Uterus (tissue), 4 donors: ENCODE results near the gene HOXC12. TPM values are rescaled to one million over a fixed set of nuclear protein-coding genes. Genes with fewer than 3 reads are reported as not detected.

Source experiments
- DNase-seq, 2 donors: peaks; one replicate each; pipeline ENCODE4 v3.0.0-alpha.2; 2019 to 2020
- H3K27ac ChIP-seq, 2 donors: fragments of 200-600 bp; sonication (generic); 1 replicate in 1 of 2; 2 replicates in 1 of 2; pipeline ENCODE4 v1.5.1; 2016 to 2018
- H3K27me3 ChIP-seq, 2 donors: fragments of 200-600 bp; sonication (generic); one replicate each; pipeline ENCODE4 v1.5.1; 2018 to 2019; ENCODE audit warnings: control low read depth in 1 of 2
- H3K36me3 ChIP-seq, 2 donors: fragments of 200-600 bp; sonication (generic); one replicate each; pipeline ENCODE4 v1.5.1; 2019; ENCODE audit warnings: control low read depth in 1 of 2
- H3K4me1 ChIP-seq, 2 donors: fragments of 200-600 bp; sonication (generic); one replicate each; pipeline ENCODE4 v1.5.1; 2018 to 2019; ENCODE audit warnings: control low read depth in 1 of 2
- H3K4me3 ChIP-seq, 2 donors: fragments of 200-600 bp; sonication (generic); 1 replicate in 1 of 2; 2 replicates in 1 of 2; pipeline ENCODE4 v1.5.1; 2018 to 2019; ENCODE audit warnings: mild to moderate bottlenecking in 1 of 2
- H3K9me3 ChIP-seq, 2 donors: fragments of 200-600 bp; sonication (generic); one replicate each; pipeline ENCODE4 v1.5.1; 2019; ENCODE audit warnings: control low read depth in 1 of 2
- POLR2A ChIP-seq, 2 donors: fragments of 450-650 bp; IDR thresholded peaks; one replicate each; pipeline ENCODE4 v1.6.1; 2016; ENCODE audit warnings: antibody characterized with exemption in 2 of 2, mild to moderate bottlenecking in 1 of 2, moderate library complexity in 1 of 2
- intact Hi-C: fragments of 100-400 bp; cut with DNase I; formaldehyde crosslinking; loops from one replicate; pipeline ENCODE4 v1.15.1; 2023; ENCODE audit warnings: low total_unique reads
- total RNA-seq, 4 donors: library from RNA; depleted of rRNA in 3 of 4; stranded (reverse); fragments of >200 nt in 3 of 4; gene quantifications; one replicate each; pipeline versions ENCODE4 v1.1.0 to v1.2.4, GENCODE V29; 2014 to 2023
- TF ChIP-seq, protein P1 (sequence below), 4 experiments: fragments of 200-600 bp in 2 of 4; fragments of 450-650 bp in 2 of 4; sonication (generic) in 2 of 4; IDR thresholded peaks; one replicate each; pipeline ENCODE4 v1.5.1; 2016 to 2019; ENCODE audit warnings: antibody characterized with exemption in 4 of 4, mild to moderate bottlenecking in 2 of 4, moderate library complexity in 1 of 4
- donor health status: DM: yes; HTN: yes; CAD: no.

The HOXC12 gene
- total RNA-seq, 4 donors from 2014 or later = not detected

DNA sequence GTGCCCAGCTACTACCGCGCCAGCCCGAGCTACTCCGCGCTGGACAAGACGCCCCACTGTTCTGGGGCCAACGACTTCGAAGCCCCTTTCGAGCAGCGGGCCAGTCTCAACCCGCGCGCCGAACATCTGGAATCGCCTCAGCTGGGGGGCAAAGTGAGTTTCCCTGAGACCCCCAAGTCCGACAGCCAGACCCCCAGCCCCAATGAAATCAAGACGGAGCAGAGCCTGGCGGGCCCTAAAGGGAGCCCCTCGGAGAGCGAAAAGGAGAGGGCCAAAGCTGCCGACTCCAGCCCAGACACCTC is 30.9 kb downstream of the HOXC12 start:
- intact Hi-C loops = no loop called here
- no peaks in the 10 kb centered on the region for H3K9me3 ChIP-seq
- peaks cover 0 to 13% of the 10 kb centered on the region in 2 donors for H3K4me1 ChIP-seq
- peak overlapping the region in 1 of 2 donors; percentile 39 for H3K4me3 ChIP-seq
- H3K27me3 ChIP-seq = peaks cover 12 to 84% of the 10 kb centered on the region in 2 donors
- no peak for DNase-seq
- TF ChIP-seq, protein P1, sequence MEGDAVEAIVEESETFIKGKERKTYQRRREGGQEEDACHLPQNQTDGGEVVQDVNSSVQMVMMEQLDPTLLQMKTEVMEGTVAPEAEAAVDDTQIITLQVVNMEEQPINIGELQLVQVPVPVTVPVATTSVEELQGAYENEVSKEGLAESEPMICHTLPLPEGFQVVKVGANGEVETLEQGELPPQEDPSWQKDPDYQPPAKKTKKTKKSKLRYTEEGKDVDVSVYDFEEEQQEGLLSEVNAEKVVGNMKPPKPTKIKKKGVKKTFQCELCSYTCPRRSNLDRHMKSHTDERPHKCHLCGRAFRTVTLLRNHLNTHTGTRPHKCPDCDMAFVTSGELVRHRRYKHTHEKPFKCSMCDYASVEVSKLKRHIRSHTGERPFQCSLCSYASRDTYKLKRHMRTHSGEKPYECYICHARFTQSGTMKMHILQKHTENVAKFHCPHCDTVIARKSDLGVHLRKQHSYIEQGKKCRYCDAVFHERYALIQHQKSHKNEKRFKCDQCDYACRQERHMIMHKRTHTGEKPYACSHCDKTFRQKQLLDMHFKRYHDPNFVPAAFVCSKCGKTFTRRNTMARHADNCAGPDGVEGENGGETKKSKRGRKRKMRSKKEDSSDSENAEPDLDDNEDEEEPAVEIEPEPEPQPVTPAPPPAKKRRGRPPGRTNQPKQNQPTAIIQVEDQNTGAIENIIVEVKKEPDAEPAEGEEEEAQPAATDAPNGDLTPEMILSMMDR (IDR thresholded peaks at IDR 0.05) = no peak
- no peak for TF ChIP-seq POLR2A (IDR thresholded peaks at IDR 0.05)
- no peaks in the 10 kb centered on the region for H3K36me3 ChIP-seq
- H3K27ac ChIP-seq = peak overlapping the region in 1 of 2 donors; percentile 27

DNA sequence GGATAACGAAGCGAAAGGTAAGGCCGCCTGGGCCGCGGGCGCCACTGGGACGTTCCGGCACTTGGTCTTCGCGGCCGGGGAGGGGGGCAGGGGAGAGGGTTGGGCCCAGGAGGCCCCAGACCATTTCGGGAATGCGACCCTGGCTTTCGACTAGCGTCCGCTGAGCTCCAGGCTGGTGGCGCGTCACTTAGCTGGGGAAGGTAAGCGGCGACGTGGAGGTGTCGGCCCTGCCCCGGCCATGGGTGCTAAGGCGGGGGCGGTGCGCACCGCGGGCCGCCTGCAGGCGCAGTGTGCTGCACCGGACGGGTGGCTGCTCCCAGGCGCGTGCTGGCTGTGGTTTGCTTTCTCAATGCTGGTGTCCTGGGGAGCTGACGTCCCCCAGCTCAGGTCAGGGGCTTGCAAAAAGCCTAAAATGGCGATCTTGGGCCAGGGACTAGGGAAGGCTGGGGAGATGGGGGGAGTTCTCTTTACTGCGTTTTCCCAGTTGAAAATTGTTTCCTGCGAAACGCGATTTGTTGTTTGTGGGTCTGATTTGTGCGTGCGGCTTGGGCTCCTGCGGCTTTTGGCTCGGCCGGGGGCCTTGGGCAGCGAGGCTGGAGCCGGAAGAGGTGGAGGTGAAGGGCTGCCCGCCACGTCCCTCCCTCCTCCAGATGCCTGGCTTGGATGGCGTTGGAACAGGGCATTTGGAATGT is 31.4 kb downstream of the HOXC12 start:
- H3K9me3 ChIP-seq = no peaks in the 10 kb centered on the region
- peak overlapping the region in 1 of 2 donors; percentile 39 for H3K4me3 ChIP-seq
- intact Hi-C loops = no loop called here
- DNase-seq = no peak
- TF ChIP-seq, protein P1 (IDR thresholded peaks at IDR 0.05) = peak in 1 of 4 experiments; percentile 3
- no peak for TF ChIP-seq POLR2A (IDR thresholded peaks at IDR 0.05)
- peaks cover 0 to 17% of the 10 kb centered on the region in 2 donors for H3K4me1 ChIP-seq
- peak overlapping the region in 1 of 2 donors; percentile 27 for H3K27ac ChIP-seq
- no peaks in the 10 kb centered on the region for H3K36me3 ChIP-seq
- H3K27me3 ChIP-seq = peaks cover 12 to 88% of the 10 kb centered on the region in 2 donors

DNA sequence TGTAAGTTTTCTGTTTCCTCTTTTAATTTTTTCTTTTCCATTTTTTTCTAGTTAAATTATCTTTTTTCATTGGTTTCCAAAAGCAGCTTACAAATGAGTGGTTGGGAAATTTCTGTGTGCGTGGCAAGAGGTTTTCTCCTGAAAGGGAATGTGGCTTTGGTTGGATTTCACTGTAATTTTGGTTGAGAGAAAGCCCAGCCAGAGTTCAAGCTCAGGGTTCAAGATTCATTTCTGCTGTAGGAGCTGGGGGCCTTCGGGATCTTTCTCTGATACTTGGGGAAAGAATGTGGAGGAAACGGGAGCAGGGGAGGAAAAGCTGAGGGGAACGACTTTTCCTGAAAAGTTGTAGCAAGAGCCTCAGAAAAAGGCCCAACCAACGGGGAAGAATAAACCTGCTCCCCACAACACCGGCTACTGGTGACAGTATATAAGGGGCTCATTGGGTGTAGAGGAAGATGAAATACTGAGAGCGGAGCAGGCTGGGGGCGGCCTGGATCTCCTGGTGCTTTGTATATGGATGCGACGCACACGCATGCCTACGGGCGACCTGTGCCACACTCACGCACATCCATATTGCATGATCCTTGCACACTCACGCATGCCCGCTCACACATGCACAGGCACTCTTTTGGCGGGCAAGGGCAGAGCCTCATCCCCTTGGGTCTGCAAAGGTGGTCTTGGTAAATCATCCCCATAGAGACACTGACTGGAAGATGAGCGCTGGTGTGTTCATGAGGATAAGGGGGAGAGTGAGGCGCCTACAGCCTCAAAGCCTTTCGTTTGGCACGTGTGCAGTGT is 32.2 kb downstream of the HOXC12 start:
- peaks cover 15 to 94% of the 10 kb centered on the region in 2 donors for H3K27me3 ChIP-seq
- H3K9me3 ChIP-seq = no peaks in the 10 kb centered on the region
- TF ChIP-seq, protein P1 (IDR thresholded peaks at IDR 0.05) = no peak
- TF ChIP-seq POLR2A (IDR thresholded peaks at IDR 0.05) = no peak
- H3K4me1 ChIP-seq = peaks cover 0 to 17% of the 10 kb centered on the region in 2 donors
- H3K36me3 ChIP-seq = no peaks in the 10 kb centered on the region
- no peak for DNase-seq
- H3K4me3 ChIP-seq = peak overlapping the region in 1 of 2 donors; percentile 39
- no peak overlapping the region for H3K27ac ChIP-seq
- intact Hi-C loops = no loop called here

DNA sequence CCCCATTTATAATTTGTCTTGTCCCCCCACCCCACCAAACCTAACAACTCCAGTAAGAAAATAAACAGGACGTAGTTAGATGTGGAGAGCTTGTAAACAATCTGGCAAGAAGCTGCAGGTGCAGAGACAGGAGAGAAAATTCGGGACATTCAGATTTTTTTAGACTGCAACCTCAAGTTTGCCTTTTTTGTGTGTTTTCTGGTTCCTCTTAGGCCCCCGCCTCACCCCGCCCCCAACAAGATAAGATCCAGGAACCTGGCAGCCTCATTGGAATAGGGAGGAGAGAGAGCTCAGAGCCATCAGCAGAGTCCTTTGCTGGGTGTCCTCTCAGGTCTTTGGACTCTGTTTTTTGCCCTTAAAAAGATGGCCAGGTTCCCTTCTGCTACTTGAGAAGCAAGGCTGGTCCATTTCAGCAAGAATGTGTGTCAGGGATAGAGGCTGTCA is 33.1 kb downstream of the HOXC12 start:
- Histone ChIP-seq H3K36me3 (no peaks in the 10 kb centered on the region), H3K4me1 (peaks cover 0 to 17% of the 10 kb centered on the region in 2 donors), H3K9me3 (no peaks in the 10 kb centered on the region), H3K27me3 (peaks cover 16 to 95% of the 10 kb centered on the region in 2 donors), H3K27ac (no peak overlapping the region), H3K4me3 (no peak overlapping the region)
- DNase-seq = no peak
- TF ChIP-seq, protein P1 (IDR thresholded peaks at IDR 0.05) = no peak
- TF ChIP-seq POLR2A (IDR thresholded peaks at IDR 0.05) = no peak
- intact Hi-C loops = no loop called here
